Jurkat, Clone E6-1 (cell line): Measurements from ENCODE around the gene PODXL.

Source experiments
- DNase-seq: peaks from one replicate; pipeline ENCODE4 v3.0.0-alpha.2; 2011; ENCODE audit warnings: low read depth, low spot score
- H3K4me3 ChIP-seq: 2 replicates; pipeline ENCODE4 v1.5.1; 2011; ENCODE audit warnings: mild to moderate bottlenecking, low read length, control low read depth, moderate library complexity

Gene PODXL

DNA sequence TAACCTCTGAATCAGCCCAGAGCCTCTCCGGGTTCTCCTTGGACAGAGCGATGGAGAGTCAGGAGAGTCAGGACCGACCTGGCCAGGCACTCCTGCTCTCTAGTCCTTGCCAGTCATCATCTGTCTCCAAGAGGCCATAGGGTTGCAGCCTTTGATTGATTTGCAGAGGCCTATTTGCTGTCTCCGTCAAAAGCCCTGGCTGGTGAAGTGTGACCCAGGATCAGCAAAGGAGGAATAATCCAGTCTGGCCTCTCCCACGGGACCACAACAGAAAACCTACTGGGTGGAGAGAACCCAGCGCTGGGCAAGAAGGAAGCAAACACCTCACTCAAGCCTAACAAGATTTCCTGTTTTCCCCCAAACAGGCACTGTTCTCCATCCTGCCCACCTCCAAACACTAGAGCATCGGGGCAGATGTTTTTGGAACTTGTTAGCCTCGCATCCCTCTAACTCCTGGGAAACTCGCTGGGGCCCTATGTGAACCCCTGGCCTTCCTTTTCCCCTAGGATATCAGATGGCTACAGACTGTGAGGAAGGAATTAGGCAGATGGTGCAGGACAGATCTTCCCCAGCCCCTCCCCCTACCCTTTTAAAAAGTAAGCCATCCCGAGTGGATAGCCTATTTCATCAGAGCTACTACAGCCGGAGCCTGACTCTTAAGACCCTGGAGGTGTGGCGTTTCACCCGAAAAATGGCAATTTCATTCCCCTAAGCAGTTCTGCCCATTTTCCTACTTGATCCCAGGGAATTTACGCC lies 54.3 kb downstream of the PODXL start:
- DNase-seq: no peak
- H3K4me3 ChIP-seq: no peak overlapping the region

DNA sequence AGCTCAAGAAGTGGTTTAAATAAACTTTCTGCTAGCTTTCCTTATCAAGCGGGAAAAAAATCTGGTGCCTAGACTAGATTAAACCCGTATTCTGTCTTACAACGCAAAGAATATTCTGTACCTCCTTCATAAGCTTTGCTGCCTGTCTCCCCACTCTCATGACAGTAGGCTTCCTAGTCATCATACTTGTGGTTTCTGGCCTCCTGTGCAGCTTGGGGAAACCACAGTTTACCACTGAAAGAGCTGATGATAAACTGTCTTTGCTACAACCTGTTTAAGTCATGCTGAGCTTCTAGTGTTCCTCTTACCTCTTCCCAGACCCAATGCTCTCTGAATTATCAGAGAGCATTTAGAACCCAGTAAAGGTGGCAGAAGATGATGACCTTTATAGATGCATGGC lies 55.0 kb downstream of the PODXL start:
- no peak overlapping the region for H3K4me3 ChIP-seq
- DNase-seq: peak; percentile 90

DNA sequence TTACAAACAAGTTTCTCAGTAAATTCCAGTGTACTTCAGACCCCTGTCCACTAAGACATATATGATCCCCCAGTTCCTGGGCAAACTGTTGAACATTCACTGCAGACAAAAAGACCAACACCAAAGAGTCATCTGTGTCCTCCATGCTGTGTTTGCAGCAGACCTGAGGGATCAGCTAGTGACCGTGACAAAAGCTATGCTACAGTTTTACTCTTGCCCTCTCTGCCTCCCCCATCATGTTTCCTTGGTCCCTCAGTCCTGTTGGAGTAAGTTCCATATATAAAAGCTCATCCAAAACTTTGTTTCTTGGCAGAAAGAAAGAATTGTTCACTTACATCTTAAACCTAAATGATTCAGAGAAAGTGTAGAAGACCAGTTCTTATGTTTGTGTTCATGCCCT lies 56.1 kb downstream of the PODXL start:
- DNase-seq: no peak
- H3K4me3 ChIP-seq: no peak overlapping the region

DNA sequence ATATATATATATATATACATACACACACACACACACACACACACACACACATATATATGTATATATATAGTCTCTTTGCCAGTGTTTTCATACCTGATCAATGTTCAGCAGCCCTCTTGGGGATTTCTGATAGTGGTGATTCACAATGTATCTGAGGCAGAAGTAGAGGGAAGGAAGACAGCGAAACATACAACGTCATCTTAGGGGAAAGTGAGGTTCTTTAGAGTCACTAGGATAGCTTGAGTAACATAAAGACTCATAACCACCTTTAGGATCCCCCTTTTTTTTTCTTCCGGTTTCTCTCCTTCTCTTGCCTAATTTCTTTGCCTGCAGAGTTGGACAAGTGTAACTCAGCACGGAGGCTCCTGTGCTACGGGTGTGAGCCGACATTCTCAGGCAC lies 56.6 kb downstream of the PODXL start:
- H3K4me3 ChIP-seq: no peak overlapping the region
- DNase-seq: no peak

DNA sequence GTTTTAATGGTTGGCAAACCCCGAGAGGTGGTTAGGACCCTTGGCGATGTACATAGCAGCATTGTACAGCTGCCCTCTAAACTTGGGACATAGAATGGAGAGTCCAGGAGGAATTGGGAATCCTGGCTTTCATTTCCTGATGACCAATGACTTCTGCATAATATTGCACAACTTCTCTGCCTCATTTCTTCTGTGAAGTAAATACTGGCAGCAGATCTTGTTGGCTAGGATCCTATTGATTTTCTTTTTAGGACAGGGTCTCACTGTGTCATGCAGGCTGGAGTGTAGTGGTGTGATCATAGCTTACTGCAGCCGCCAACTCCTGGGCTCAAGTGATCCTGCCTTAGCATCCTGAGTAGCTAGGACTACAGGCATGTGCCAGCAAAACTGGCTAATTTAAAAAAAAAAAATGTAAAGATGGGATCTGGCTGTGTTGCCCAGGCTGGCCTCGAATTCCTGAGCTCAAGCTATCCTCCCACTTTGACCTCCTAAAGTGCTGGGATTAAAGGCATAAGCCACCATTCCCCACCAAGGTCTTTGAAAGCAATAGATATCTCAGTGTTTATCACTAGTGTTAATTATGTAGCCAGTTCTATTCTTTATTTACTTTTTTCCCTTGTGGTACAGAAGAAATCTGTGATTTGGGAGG lies 58.1 kb downstream of the PODXL start:
- no peak for DNase-seq
- no peak overlapping the region for H3K4me3 ChIP-seq

DNA sequence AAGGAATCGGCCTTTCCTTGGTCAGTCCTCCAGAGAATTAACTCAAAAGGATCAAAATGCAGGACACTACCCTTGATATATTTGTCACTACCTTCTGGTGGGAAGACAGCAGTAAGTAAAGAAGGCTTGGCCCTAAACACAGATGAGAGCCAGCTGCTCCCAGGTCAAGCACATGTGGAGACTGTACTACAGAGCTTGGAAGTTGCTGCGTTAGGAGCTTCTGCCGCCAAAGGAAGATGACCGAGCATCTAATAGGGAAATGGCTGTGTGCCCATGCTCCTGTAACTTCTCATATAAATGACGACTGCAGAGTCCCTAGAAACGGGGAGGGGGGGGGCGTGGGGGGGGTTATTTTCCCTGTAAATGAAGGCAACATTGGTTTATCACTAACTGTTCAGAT lies 59.0 kb downstream of the PODXL start:
- no peak overlapping the region for H3K4me3 ChIP-seq
- no peak for DNase-seq

DNA sequence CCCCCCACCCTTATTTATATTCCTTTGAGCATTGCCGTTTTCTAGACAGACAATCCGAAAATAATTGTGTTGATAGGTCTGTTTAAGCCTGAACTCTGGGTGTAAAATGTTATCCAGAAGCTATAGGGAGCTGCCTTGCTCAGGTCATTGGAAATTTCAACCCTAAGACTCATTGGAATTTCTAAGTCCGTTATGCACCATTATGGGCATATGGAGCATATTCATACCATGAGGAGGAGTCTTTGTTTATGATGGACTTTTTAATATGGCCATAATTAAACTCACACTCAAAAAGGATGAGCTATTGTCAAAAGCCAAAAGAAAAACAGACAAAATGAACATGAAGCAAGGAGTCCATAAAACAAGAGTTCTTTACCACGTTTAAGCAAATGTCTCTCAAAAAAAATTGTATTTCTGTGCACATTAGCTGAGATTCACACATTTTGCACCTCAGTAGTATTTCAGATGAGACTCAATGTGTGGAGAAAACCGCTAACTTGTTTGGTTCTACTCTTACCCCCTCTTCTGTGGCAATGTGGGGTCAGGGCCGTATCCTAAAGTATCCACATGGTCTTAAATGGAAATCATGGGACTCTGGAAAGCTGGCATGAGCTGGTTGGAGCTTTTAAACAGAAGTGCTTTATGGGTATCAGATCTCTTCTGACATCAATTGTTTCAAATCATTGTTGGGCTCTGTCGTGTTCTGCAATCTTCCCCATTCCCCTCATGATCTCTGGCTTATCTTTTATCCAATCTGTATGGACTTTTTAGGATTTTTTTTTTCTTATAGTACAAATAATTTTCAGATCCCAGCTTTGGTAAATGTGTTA lies 60.5 kb downstream of the PODXL start:
- H3K4me3 ChIP-seq: no peak overlapping the region
- DNase-seq: no peak

DNA sequence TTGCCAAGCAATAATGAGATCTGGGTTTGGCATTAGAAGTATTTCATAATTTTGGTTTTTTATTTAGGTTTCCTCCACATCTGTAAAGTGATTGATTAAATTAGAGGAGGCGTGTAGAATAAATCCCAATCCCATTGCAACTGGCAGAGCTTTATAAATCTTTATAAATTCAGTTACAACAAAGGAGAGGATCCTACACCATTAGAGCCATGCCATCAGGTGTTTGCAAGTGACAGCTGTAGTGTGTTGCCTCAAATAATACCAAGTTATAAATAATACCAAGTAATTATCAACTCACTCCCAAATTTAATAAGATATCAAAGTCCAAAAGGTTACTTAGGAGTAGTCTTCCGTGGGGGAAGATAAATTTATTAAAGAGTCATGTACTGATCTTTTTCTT lies 62.2 kb downstream of the PODXL start:
- no peak overlapping the region for H3K4me3 ChIP-seq
- no peak for DNase-seq

DNA sequence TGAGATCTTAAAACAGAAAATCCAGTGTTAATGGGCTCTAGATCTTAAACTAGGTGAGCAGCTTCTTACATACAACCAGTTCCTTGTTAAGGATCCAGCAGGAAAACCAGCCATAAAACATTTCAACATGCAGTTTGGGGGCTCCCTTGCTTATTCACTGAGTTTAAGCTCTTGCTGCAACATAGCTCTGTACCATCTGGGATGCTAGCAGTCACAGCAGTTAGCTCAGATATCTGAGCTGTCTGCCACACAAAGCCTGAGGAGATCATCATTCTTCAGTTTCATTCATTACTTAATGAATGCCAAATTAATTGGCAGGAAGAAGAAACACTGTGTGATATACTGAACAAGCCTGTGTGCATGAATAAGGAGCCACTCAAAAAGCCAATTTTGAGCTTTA lies 62.8 kb downstream of the PODXL start:
- H3K4me3 ChIP-seq: no peak overlapping the region
- DNase-seq: no peak

DNA sequence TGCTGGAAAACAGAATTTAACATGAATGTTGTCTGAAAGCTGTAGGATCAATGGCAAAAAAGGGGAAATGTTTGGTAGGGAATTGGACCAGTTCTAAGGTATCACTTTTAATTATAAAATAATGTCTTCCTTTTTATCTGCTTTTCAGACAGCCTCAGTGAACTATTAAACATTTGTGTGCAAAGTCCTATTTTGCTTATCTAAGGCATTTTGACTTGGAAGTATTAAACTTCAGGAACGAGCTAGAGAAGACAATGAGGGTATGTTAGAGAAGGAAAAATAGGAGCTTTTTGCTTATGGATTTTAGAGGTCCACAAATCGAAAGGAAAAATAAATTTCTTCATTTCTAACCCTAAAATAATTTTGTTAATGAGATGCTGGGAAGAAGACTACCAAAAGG lies 63.3 kb downstream of the PODXL start:
- H3K4me3 ChIP-seq: no peak overlapping the region
- no peak for DNase-seq

DNA sequence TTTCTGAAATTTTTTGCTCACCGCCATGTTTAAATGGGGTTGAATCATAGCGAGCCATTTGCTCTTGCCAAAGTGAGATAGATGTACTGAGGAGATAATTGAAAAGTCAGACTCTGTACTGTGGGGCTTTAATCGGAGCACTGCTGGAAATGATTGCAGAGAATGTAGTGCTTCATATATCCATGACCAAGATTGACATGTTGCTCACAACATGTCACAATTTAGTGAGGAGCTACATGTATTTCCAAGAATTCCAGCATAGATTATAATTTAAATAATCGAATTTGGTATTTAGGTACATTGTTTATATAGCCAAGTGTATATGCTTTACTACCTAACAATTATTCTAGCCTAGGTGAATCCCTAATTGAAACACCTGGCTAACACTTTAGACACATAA lies 66.5 kb downstream of the PODXL start:
- no peak for DNase-seq
- no peak overlapping the region for H3K4me3 ChIP-seq

DNA sequence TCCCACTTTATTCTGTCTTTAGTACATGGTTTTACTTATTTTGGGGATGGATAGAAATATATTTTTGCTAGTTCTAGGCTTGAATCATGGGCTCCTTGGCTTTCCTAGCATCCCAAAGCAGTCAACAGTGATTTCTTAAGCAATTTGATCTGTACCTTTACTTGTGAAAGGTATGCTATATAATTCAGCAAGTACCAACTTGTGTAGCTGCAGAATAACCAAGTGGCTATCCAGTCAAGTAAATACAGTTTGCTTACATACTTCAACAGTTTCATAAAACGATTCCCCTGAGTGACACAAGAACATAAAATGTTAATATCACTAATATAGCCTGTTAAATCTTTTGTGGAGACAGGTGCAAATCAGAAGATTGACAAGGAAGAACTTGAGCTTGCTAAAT lies 67.2 kb downstream of the PODXL start:
- DNase-seq: no peak
- no peak overlapping the region for H3K4me3 ChIP-seq

DNA sequence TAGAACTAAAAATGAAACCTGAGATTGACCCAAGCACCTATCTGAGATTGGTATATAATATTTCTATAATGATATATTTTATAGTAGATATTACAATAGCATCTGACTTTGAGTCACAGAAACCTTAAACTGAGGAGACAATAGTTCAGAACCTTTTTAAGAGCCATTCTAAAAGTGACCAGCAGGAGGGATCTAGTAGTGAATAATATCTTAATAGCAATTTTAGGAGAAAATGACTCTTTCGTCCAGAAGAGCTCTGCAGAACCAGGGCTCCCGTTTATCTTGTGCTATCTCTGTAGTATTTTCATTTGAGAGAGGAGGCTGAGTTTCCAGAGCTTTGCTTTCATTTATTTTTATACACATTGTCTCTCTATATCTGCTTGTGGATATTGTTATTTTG lies 68.1 kb downstream of the PODXL start:
- no peak for DNase-seq
- H3K4me3 ChIP-seq: no peak overlapping the region

DNA sequence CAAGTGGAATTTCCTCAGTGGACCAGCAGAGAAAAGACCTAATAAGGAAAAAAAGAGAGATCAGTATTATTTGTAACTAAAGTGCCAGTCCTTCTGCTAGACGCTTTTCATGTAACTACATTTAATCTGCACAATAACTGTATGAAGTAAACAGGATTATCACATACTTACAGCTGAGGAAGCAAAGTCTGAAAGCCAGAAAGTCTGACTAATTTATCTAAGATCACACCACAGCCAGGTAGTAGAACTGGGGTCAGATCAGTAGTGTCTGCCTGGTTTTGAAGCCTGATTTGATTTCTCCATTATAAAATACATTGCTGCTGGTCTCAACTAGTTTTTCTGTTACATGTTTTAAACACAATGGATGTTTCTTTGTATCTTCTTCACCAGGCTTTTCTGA lies 69.2 kb downstream of the PODXL start:
- DNase-seq: no peak
- no peak overlapping the region for H3K4me3 ChIP-seq

DNA sequence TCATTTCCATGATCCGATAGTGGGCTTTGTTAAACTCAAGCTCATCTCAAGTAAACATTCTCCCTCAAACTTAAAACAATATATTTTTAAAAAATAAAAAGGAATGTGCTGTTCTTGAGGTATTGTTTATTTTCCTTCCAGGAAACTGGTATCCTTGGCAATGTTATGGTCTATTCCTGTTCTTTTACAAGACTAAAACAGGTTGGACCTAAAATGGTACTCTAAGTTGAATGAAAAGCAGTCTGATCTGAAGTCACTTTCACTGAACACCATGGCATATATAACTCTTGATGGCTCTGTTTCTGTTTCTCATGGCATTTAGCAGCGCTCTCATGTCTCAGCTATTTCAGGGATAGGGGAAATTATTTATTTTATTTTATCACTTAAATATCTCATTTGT lies 70.1 kb downstream of the PODXL start:
- H3K4me3 ChIP-seq: no peak overlapping the region
- DNase-seq: no peak

DNA sequence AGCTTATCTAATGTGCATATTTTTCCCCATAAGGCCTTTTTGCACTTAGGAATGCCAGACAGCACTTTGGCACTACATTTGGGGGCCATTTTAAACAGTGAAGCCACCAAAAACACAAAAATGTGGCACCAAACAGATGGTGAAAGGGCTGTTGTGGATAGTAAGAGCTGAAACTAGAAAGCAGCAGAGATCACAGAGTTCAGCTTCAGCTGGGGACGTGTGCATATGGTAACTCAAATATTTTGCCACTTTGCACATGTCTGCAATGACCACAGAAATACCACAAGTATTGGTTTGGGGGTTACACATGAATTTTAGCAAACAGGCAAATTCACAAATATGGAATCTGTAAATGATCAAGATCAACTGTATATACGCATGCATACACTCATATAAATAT lies 72.8 kb downstream of the PODXL start:
- no peak for DNase-seq
- no peak overlapping the region for H3K4me3 ChIP-seq

DNA sequence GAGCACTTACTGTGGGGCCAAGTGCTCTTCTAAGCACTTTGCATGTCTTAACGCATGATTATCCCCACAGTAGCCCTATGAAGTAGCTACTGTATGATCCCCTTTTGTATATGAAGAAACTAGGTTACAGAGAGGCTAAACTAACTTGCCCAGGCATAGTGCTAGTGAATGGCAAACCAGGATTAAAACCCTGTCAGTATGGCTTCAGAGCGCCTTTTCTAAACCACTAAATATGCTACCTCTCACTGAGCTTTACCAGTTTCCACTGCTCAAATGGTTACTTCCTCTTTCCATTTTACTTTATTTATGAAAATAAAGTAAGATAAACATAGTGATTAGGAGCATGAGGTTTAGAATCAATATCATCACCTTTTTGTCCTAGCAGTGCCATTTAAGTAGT lies 73.6 kb downstream of the PODXL start:
- H3K4me3 ChIP-seq: no peak overlapping the region
- DNase-seq: no peak

DNA sequence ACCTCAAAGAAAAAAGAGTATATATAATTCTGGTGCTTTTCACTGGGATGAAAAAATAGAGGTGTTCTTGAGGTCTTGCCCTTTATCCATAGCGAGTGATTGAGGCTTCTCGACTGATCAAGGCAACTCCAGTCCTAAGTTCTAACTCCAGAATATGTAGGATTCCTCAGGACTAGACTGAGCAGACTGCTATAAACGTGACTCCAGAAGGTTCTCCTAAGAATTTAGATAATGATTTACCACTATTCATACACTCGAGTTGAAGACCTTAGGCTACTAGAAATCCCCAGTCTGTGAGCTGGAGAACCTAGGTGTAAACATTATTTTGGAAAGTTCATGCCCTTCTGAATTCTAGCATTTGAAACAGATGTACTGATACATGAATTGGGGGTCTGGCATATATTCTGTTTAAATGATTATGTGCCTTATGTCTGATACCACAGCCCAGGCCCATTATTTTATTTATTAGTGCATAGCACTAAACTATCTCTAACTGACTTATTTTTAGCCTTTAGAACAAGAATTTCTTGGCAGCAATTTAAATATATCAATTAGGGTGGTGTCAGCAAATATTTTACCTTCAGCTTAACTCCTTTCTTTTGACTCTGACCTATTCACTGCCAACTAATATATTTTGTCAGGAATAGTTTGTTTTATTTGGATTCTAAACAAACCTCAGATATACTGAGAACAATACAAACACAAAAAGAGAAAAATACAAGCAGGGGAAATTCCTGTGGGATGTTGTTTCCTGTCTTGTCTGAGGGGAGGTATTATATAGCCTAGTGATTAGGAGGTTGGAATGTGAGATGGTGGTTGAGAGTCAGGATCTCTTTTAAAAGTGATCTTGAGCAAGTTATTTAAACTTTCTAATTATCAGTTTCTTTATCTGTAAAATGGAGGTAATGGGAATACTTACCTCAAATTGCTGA lies 75.8 kb downstream of the PODXL start:
- no peak for DNase-seq
- no peak overlapping the region for H3K4me3 ChIP-seq

DNA sequence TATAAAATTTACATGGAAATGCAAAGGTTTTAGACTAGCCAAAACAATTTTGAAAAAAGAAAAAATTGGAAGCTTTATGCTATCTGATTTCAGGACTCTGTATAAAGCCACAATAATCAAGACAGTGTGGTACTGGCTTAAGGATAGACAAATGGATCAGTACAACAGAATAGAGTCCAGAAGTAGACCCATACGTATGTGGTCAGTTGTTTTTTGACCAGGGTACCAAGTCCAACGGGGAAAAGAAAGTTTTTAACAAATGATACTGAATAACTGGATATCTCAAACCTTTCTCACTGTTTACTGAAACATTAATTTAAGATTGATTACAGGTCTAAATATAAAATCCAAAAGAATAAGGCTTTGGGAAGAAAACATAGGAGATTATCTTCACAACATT lies 79.7 kb downstream of the PODXL start:
- no peak for DNase-seq
- no peak overlapping the region for H3K4me3 ChIP-seq
